H1 (cell line): ENCODE measurements around the gene TP53I3. TPM values are rescaled to one million over a fixed set of nuclear protein-coding genes. Genes with fewer than 3 reads are reported as not detected.
A peak's percentile ranks its signal among the peaks of the same experiment; 100 is the strongest.

Experiments
- ASH2L ChIP-seq: fragments of 200-600, 300-600 bp; sonication (generic); IDR thresholded peaks from one replicate; pipeline ENCODE4 v1.7.1; 2017; ENCODE audit warnings: low read length
- CBX5 ChIP-seq: fragments of 300-800, 300-1000 bp; sonication (generic); IDR thresholded peaks from 2 replicates; pipeline ENCODE4 v1.7.1; 2016; ENCODE audit warnings: antibody characterized with exemption, low read length, low read depth
- CEBPB ChIP-seq: IDR thresholded peaks from 2 replicates; pipeline ENCODE4 v1.6.1; 2012; ENCODE audit warnings: low read depth, low read length
- CHD1 ChIP-seq: IDR thresholded peaks from 2 replicates; pipeline ENCODE4 v1.6.1; 2012; ENCODE audit warnings: low read depth, low read length, improper control_type of control experiment
- CHD2 ChIP-seq: IDR thresholded peaks from 2 replicates; pipeline ENCODE4 v1.6.1; 2012; ENCODE audit warnings: low read length, improper control_type of control experiment
- CREB1 ChIP-seq: IDR thresholded peaks from 2 replicates; pipeline ENCODE4 v1.6.1; 2012; ENCODE audit warnings: inconsistent platforms
- EP300 ChIP-seq, 2 experiments: IDR thresholded peaks; 1 replicate in 1 of 2; 2 replicates in 1 of 2; pipeline ENCODE4 v1.6.1; 2011 to 2012; ENCODE audit warnings: low read depth in 2 of 2, low read length in 2 of 2, mild to moderate bottlenecking in 2 of 2, borderline replicate concordance in 1 of 2, inconsistent platforms in 1 of 2, moderate library complexity in 1 of 2
- HDAC2 ChIP-seq, 2 experiments: fragments of 300-600 bp in 1 of 2; sonication (generic) in 1 of 2; IDR thresholded peaks; 2 replicates each; pipeline ENCODE4 v1.6.1; 2011 to 2012; ENCODE audit warnings: low read depth in 2 of 2, low read length in 2 of 2, mild to moderate bottlenecking in 2 of 2, moderate library complexity in 2 of 2, borderline replicate concordance in 1 of 2, inconsistent platforms in 1 of 2
- JUN ChIP-seq: IDR thresholded peaks from 2 replicates; pipeline ENCODE4 v1.6.1; 2011; ENCODE audit warnings: low read depth, mild to moderate bottlenecking, improper control_type of control experiment, low read length
- KDM4A ChIP-seq: IDR thresholded peaks from one replicate; pipeline ENCODE4 v1.7.1; 2012; ENCODE audit warnings: low read depth, mild to moderate bottlenecking, moderate library complexity, low read length, inconsistent platforms; ENCODE audit not compliant: severe bottlenecking
- NRF1 ChIP-seq: IDR thresholded peaks from 2 replicates; pipeline ENCODE4 v1.6.1; 2011; ENCODE audit warnings: mild to moderate bottlenecking, low read depth, low read length, improper control_type of control experiment
- PHF8 ChIP-seq: fragments of 200-600 bp; sonication (generic); conservative IDR thresholded peaks from 2 replicates; pipeline ENCODE4 v1.7.1; 2012; ENCODE audit warnings: low read depth, mild to moderate bottlenecking, inconsistent platforms, low read length, moderate library complexity
- POLR2AphosphoS5 ChIP-seq: IDR thresholded peaks from 2 replicates; pipeline ENCODE4 v1.6.1; 2011; ENCODE audit warnings: low read depth, low read length
- RNF2 ChIP-seq: fragments of 200-900, 300-1000 bp; sonication (generic); IDR thresholded peaks from 2 replicates; pipeline ENCODE4 v1.7.1; 2016; ENCODE audit warnings: borderline replicate concordance, low read depth, mild to moderate bottlenecking, antibody characterized with exemption, low read length; ENCODE audit not compliant: poor library complexity, severe bottlenecking; ENCODE audit errors: missing control alignments
- RXRA ChIP-seq: IDR thresholded peaks from 2 replicates; pipeline ENCODE4 v1.6.1; 2011; ENCODE audit warnings: low read depth, mild to moderate bottlenecking, low read length, moderate library complexity; ENCODE audit not compliant: insufficient read depth
- SIN3A ChIP-seq, 2 experiments: IDR thresholded peaks in 1 of 2; conservative IDR thresholded peaks in 1 of 2; 2 replicates each; pipeline ENCODE4 v1.6.1; 2011 to 2012; ENCODE audit warnings: low read length in 2 of 2, improper control_type of control experiment in 1 of 2, low read depth in 1 of 2, mild to moderate bottlenecking in 1 of 2
- SIX5 ChIP-seq: IDR thresholded peaks from 2 replicates; pipeline ENCODE4 v1.6.1; 2011; ENCODE audit warnings: mild to moderate bottlenecking, low read depth, low read length
- TAF7 ChIP-seq: optimal IDR thresholded peaks from 2 replicates; pipeline ENCODE3; 2011; ENCODE audit warnings: low read depth, mild to moderate bottlenecking, inconsistent platforms, low read length, moderate library complexity, borderline replicate concordance
- TBP ChIP-seq: IDR thresholded peaks from 2 replicates; pipeline ENCODE4 v1.6.1; 2011; ENCODE audit warnings: low read depth, low read length, improper control_type of control experiment
- TCF12 ChIP-seq: IDR thresholded peaks from 2 replicates; pipeline ENCODE4 v1.6.1; 2011; ENCODE audit warnings: low read depth, mild to moderate bottlenecking, low read length
- TEAD4 ChIP-seq: IDR thresholded peaks from 2 replicates; pipeline ENCODE4 v1.6.1; 2012; ENCODE audit warnings: low read depth, low read length, inconsistent platforms, mixed read lengths
- polyA plus RNA-seq, 7 experiments: library from polyadenylated mRNA; depleted of rRNA in 3 of 7; stranded (reverse) in 5 of 7; unstranded in 2 of 7; fragments of >200 nt in 5 of 7; fragments of 200-250 nt in 2 of 7; gene quantifications; 1 replicate in 5 of 7; 2 replicates in 1 of 7; 4 replicates in 1 of 7; pipeline versions ENCODE4 v1.2.1 to v1.2.3, GENCODE V29; 2011 to 2013; ENCODE audit warnings: missing spikeins in 2 of 7, mixed read lengths in 2 of 7
- total RNA-seq: library from RNA; stranded (reverse); fragmentation: NEBNext Ultra II Directional; extraction: Animal tissue kit (Norgen Biotek cat#: 25700); gene quantifications from 2 replicates; pipeline ENCODE4 v1.2.1, GENCODE V29; 2021
- TF ChIP-seq, protein P1 (sequence below): IDR thresholded peaks from 2 replicates; pipeline ENCODE4 v1.6.1; 2012; ENCODE audit warnings: inconsistent platforms
- TF ChIP-seq, protein P2 (sequence below): IDR thresholded peaks from 2 replicates; pipeline ENCODE4 v1.6.1; 2012; ENCODE audit warnings: inconsistent platforms

TP53I3 gene
- total and polyA plus RNA-seq, 2 of the 8 experiments (the other 6 are each of a cell fraction or from before 2014, with no cell fraction given) = 29.4 to 34.5 TPM

DNA sequence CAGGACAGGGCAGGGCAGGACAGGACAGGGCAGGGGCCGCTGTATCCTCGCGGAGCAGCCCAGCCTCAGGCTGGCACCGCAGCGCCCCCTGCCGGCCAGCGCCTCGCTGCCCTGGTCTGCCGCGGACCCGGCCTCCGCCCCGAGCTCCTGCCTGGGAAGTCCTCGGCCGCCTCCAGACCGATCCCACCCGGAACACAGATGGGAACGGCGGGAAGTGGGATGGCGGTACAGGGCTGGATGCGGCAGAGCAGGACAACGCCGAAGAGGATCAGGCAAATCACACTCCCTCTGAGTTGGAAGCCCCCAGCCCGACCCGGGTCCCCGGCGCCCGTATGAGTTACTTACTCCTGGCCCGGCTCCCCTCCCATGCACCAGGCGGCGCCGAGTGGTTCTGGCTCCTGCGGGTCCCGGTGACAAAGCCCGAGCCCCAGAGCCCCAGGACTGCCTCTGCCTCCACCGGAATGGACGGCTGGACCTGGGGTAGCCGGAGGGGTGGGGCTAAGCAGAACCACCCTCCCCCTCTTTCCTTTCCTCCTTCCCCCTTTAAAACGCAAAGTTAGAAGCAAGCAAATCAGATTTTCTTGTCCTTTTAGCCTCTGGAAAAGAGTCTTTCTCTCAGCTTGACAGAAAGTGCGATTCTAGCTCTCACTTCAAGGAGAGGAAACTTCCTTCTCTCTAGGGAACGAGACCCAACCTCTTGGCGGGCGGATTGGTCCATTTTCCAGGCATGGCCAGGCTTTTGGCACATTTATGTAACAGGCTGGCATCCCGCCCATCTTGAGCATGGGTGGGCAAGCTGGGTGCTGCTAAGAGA is at the start of gene TP53I3 (continued):
- TF ChIP-seq HDAC2 (IDR thresholded peaks at IDR 0.05; ENCODE audit: borderline replicate concordance in 1 of 2, low read depth in 2 of 2, low read length in 2 of 2) (no peak), KDM4A (peak; percentile 59), PHF8 (peak; percentile 89), CREB1 (no peak), TCF12 (no peak), EP300 (IDR thresholded peaks at IDR 0.05; ENCODE audit: borderline replicate concordance in 1 of 2, low read depth in 2 of 2, low read length in 2 of 2) (peak in 1 of 2 experiments; percentile 65; a peak in 1 of 3 replicates), TBP (peak; percentile 83; the same call in 1 of the 2 replicates), CHD1 (no peak; the same call in 1 of the 2 replicates), RNF2 (no peak), POLR2AphosphoS5 (peak; percentile 18; the same call in 1 of the 2 replicates), JUN (no peak), NRF1 (no peak), SIX5 (no peak), RXRA (no peak), CBX5 (no peak), SIN3A (conservative IDR thresholded peaks at IDR 0.05 in 1 of 2, IDR thresholded peaks at IDR 0.05 in 1 of 2; ENCODE audit: low read depth in 1 of 2, low read length in 2 of 2) (peak in 1 of 2 experiments; percentile 20; a peak in 1 of 4 replicates), ASH2L (peak; percentile 71), CHD2 (peak; percentile 45; the same call in 1 of the 2 replicates), TEAD4 (peak; percentile 26; the same call in 1 of the 2 replicates), TAF7 (peak; percentile 59), CEBPB (no peak)
- TF ChIP-seq, protein P1, sequence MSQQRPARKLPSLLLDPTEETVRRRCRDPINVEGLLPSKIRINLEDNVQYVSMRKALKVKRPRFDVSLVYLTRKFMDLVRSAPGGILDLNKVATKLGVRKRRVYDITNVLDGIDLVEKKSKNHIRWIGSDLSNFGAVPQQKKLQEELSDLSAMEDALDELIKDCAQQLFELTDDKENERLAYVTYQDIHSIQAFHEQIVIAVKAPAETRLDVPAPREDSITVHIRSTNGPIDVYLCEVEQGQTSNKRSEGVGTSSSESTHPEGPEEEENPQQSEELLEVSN = no peak
- TF ChIP-seq, protein P2, sequence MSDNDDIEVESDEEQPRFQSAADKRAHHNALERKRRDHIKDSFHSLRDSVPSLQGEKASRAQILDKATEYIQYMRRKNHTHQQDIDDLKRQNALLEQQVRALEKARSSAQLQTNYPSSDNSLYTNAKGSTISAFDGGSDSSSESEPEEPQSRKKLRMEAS = no peak; the same call in 1 of the 2 replicates
